H9 (cell line): ENCODE data around the gene SERBP1. TPM values are rescaled to one million over a fixed set of nuclear protein-coding genes. Genes with fewer than 3 reads are reported as not detected.
A peak's percentile ranks its signal among the peaks of the same experiment; 100 is the strongest.

Source experiments
- DNase-seq: peaks from one replicate; pipeline ENCODE4 v3.0.0-alpha.2; 2017
- H2AFZ ChIP-seq: one replicate; pipeline ENCODE4 v1.6.1; 2013; ENCODE audit warnings: mild to moderate bottlenecking, low read length, control low read depth, moderate library complexity
- H2AK5ac ChIP-seq: 2 replicates; pipeline ENCODE4 v1.6.1; 2013; ENCODE audit warnings: low read length, control low read depth, mixed read lengths; ENCODE audit not compliant: insufficient read length
- H2BK120ac ChIP-seq: one replicate; pipeline ENCODE4 v1.6.1; 2013; ENCODE audit warnings: low read depth, mild to moderate bottlenecking, low read length, control low read depth, inconsistent platforms; ENCODE audit not compliant: poor library complexity, severe bottlenecking
- H2BK12ac ChIP-seq: 2 replicates; pipeline ENCODE4 v1.6.1; 2013; ENCODE audit warnings: low read length, control low read depth, mixed read lengths, low read depth; ENCODE audit not compliant: insufficient read length
- H2BK15ac ChIP-seq: 2 replicates; pipeline ENCODE4 v1.6.1; 2013; ENCODE audit warnings: low read depth, low read length, control low read depth
- H2BK20ac ChIP-seq: one replicate; pipeline ENCODE4 v1.6.1; 2013; ENCODE audit warnings: low read depth, mild to moderate bottlenecking, low read length, control low read depth, inconsistent platforms; ENCODE audit not compliant: poor library complexity, severe bottlenecking
- H2BK5ac ChIP-seq: 2 replicates; pipeline ENCODE4 v1.6.1; 2013; ENCODE audit warnings: low read length, control low read depth, mixed read lengths; ENCODE audit not compliant: insufficient read length
- H3K14ac ChIP-seq: 2 replicates; pipeline ENCODE4 v1.6.1; 2013; ENCODE audit warnings: low read length, control low read depth; ENCODE audit not compliant: insufficient read depth
- H3K18ac ChIP-seq: 2 replicates; pipeline ENCODE4 v1.6.1; 2013; ENCODE audit warnings: low read depth, mild to moderate bottlenecking, mixed read lengths, low read length, control low read depth; ENCODE audit not compliant: insufficient read length
- H3K23ac ChIP-seq: 2 replicates; pipeline ENCODE4 v1.6.1; 2013; ENCODE audit warnings: low read length, control low read depth, mixed read lengths, low read depth; ENCODE audit not compliant: insufficient read length
- H3K23me2 ChIP-seq: 2 replicates; pipeline ENCODE4 v1.6.1; 2013; ENCODE audit warnings: low read depth, mild to moderate bottlenecking, mixed read lengths, low read length, control low read depth; ENCODE audit not compliant: insufficient read length, poor library complexity, severe bottlenecking
- H3K27ac ChIP-seq: 2 replicates; pipeline ENCODE4 v1.5.1; 2013; ENCODE audit warnings: low read length, control low read depth, mixed read lengths, low read depth; ENCODE audit not compliant: insufficient read length
- H3K27me3 ChIP-seq: 2 replicates; pipeline ENCODE4 v1.6.1; 2013; ENCODE audit warnings: low read length, control low read depth, inconsistent platforms; ENCODE audit not compliant: insufficient read depth
- H3K4ac ChIP-seq: 2 replicates; pipeline ENCODE4 v1.6.1; 2013; ENCODE audit warnings: low read depth, mild to moderate bottlenecking, control low read depth, inconsistent platforms, low read length, moderate library complexity
- H3K4me1 ChIP-seq: 2 replicates; pipeline ENCODE4 v1.6.1; 2013; ENCODE audit warnings: low read length, control low read depth, inconsistent platforms; ENCODE audit not compliant: insufficient read depth
- H3K4me2 ChIP-seq: 2 replicates; pipeline ENCODE4 v1.6.1; 2013; ENCODE audit warnings: low read length, control low read depth, mixed read lengths; ENCODE audit not compliant: insufficient read length, insufficient read depth
- H3K56ac ChIP-seq: 2 replicates; pipeline ENCODE4 v1.6.1; 2013; ENCODE audit warnings: low read depth, mild to moderate bottlenecking, mixed read lengths, low read length, control low read depth; ENCODE audit not compliant: insufficient read length
- H3K79me1 ChIP-seq: 2 replicates; pipeline ENCODE4 v1.6.1; 2013; ENCODE audit warnings: low read depth, mild to moderate bottlenecking, moderate library complexity, low read length, control low read depth, inconsistent platforms; ENCODE audit not compliant: insufficient read depth, poor library complexity, severe bottlenecking
- H3K79me2 ChIP-seq: 2 replicates; pipeline ENCODE4 v1.6.1; 2013; ENCODE audit warnings: low read length, control low read depth, inconsistent platforms; ENCODE audit not compliant: insufficient read depth
- H3K9ac ChIP-seq: 2 replicates; pipeline ENCODE4 v1.6.1; 2013; ENCODE audit warnings: low read length, control low read depth, mixed read lengths; ENCODE audit not compliant: insufficient read length; ENCODE audit errors: extremely low read depth
- H3K9me3 ChIP-seq: one replicate; pipeline ENCODE4 v1.6.1; 2013; ENCODE audit warnings: low read depth, low read length, inconsistent platforms; ENCODE audit not compliant: control insufficient read depth
- H3T11ph ChIP-seq: one replicate; pipeline ENCODE4 v1.6.1; 2013; ENCODE audit warnings: mild to moderate bottlenecking, low read length, control low read depth, inconsistent platforms
- H4K20me1 ChIP-seq: one replicate; pipeline ENCODE4 v1.6.1; 2013; ENCODE audit not compliant: control insufficient read depth, insufficient read length, insufficient read depth
- H4K5ac ChIP-seq: 2 replicates; pipeline ENCODE4 v1.6.1; 2013; ENCODE audit warnings: low read depth, mild to moderate bottlenecking, mixed read lengths, low read length, control low read depth; ENCODE audit not compliant: insufficient read length
- H4K8ac ChIP-seq: replicated peaks from 2 replicates; pipeline ENCODE4 v1.6.1; 2013; ENCODE audit warnings: low read length, control low read depth, mixed read lengths, low read depth; ENCODE audit not compliant: insufficient read length
- H4K91ac ChIP-seq: 2 replicates; pipeline ENCODE4 v1.6.1; 2013; ENCODE audit warnings: low read depth, mild to moderate bottlenecking, moderate library complexity, mixed read lengths, low read length, control low read depth; ENCODE audit not compliant: insufficient read length
- H3K27ac Mint-ChIP-seq, 3 experiments: 2 replicates in 2 of 3; 3 replicates in 1 of 3; pipeline ENCODE4 v1.8.0; 2020 to 2021; ENCODE audit warnings: mixed read lengths in 3 of 3, mild to moderate bottlenecking in 1 of 3, moderate library complexity in 1 of 3
- H3K27me3 Mint-ChIP-seq: 2 replicates; pipeline ENCODE4 v1.8.0; 2021; ENCODE audit warnings: low read depth, mild to moderate bottlenecking, moderate library complexity, mixed read lengths
- H3K36me3 Mint-ChIP-seq, 3 experiments: 2 replicates in 2 of 3; 3 replicates in 1 of 3; pipeline ENCODE4 v1.8.0; 2020 to 2021; ENCODE audit warnings: low read depth in 3 of 3, mixed read lengths in 3 of 3; ENCODE audit not compliant: insufficient read depth in 1 of 3
- H3K4me1 Mint-ChIP-seq, 2 experiments: 2 replicates each; pipeline ENCODE4 v1.8.0; 2020; ENCODE audit warnings: mixed read lengths in 2 of 2
- H3K4me3 Mint-ChIP-seq, 2 experiments: 2 replicates in 1 of 2; 3 replicates in 1 of 2; pipeline ENCODE4 v1.8.0; 2020 to 2021; ENCODE audit warnings: mild to moderate bottlenecking in 2 of 2, mixed read lengths in 2 of 2, moderate library complexity in 1 of 2
- H3K9me3 Mint-ChIP-seq, 2 experiments: 2 replicates in 1 of 2; 3 replicates in 1 of 2; pipeline ENCODE4 v1.8.0; 2020; ENCODE audit warnings: mild to moderate bottlenecking in 2 of 2, mixed read lengths in 2 of 2, moderate library complexity in 1 of 2
- CTCF ChIP-seq: fragments of 200-600 bp; sonication (generic); conservative IDR thresholded peaks from 3 replicates; pipeline ENCODE4 v1.8.0; 2021; ENCODE audit warnings: antibody characterized with exemption, mild to moderate bottlenecking
- WGBS: extraction: QIAGEN DNeasy Blood & Tissue Kit; methylation state at CpG from one replicate; pipeline ENCODE4 v1.1.7; 2013; ENCODE audit warnings: missing lambda C conversion rate, low lambda C conversion rate, mixed read lengths; ENCODE audit not compliant: insufficient read length; ENCODE audit errors: extremely low coverage; 5-methylcytosine and 5-hydroxymethylcytosine counted together
- total RNA-seq: library from RNA; stranded (reverse); gene quantifications from 2 replicates; pipeline ENCODE4 v1.2.1, GENCODE V29; 2021

The SERBP1 gene
- total RNA-seq, 1 experiment from 2014 or later, result 495 TPM

- Histone ChIP-seq H3K27ac (no peak overlapping the region), H2BK15ac (no peak overlapping the region), H2AK5ac (no peak overlapping the region), H3K79me1 (no peaks in the 10 kb centered on the region), H3K23me2 (no peaks in the 10 kb centered on the region), H3K4me2 (no peak overlapping the region), H4K8ac (no peak overlapping the region), H3K4ac (no peak overlapping the region), H4K5ac (no peak overlapping the region), H2AFZ (no peak overlapping the region), H3T11ph (no peak overlapping the region), H4K91ac (no peak overlapping the region), H3K18ac (no peak overlapping the region), H3K9me3 (no peaks in the 10 kb centered on the region), H2BK120ac (no peak overlapping the region), H4K20me1 (no peaks in the 10 kb centered on the region), H3K27me3 (no peaks in the 10 kb centered on the region), H2BK12ac (no peak overlapping the region), H3K4me1 (peaks cover 5% of the 10 kb centered on the region; the same call in 1 of the 2 replicates), H2BK5ac (no peak overlapping the region), H3K56ac (no peak overlapping the region), H2BK20ac (no peak overlapping the region), H3K23ac (no peak overlapping the region), H3K9ac (no peak overlapping the region), H3K14ac (no peak overlapping the region), H3K79me2 (no peaks in the 10 kb centered on the region)
- Mint-ChIP-seq H3K4me3 (no peak overlapping the region), H3K27me3 (no peaks in the 10 kb centered on the region), H3K36me3 (peaks cover 2 to 10% (median 4%) of the 10 kb centered on the region in 3 experiments; a peak in 6 of 7 replicates), H3K9me3 (peaks cover 2 to 4% of the 10 kb centered on the region in 2 experiments; a peak in 4 of 5 replicates), H3K27ac (0 out of 7 replicates have a peak overlapping the region, but pooled peaks of 1 of the 3 experiments have one; percentile 21), H3K4me1 (peaks cover 18 to 23% of the 10 kb centered on the region in 2 experiments)
- WGBS, result no CpG with 5 or more reads among the region's 1 CpG
- no peak for DNase-seq
- no peak for TF ChIP-seq CTCF
These were observed 52.9 kb downstream of the SERBP1 start for GRCh38 chr1:67377253-67377652.
